Left lung (tissue), 10 donors: ENCODE measurements around the gene GPR15LG. TPM values are rescaled to one million over a fixed set of nuclear protein-coding genes. Genes with fewer than 3 reads are reported as not detected.

Experiments used
- ATAC-seq: fragments of 200-7000 bp; cut with Tn5 transposase; one replicate; pipeline ENCODE4 v1.9.1; 2020; ENCODE audit warnings: moderate library complexity
- DNase-seq, 4 donors: peaks; one replicate each; pipeline ENCODE4 v3.0.0-alpha.2; 2013 to 2020
- H3K27ac ChIP-seq, 2 donors: fragments of 200-600 bp; sonication (generic) in 1 of 2; one replicate each; pipeline versions ENCODE4 v1.5.0 to v1.8.0; 2020 to 2021
- H3K27me3 ChIP-seq, 2 donors: fragments of 200-600 bp; sonication (generic) in 1 of 2; one replicate each; pipeline versions ENCODE4 v1.5.0 to v1.8.0; 2020 to 2021
- H3K36me3 ChIP-seq, 2 donors: fragments of 200-600 bp; sonication (generic) in 1 of 2; one replicate each; pipeline versions ENCODE4 v1.5.0 to v1.8.0; 2020 to 2021
- H3K4me1 ChIP-seq, 2 donors: fragments of 200-600 bp; one replicate each; pipeline ENCODE4 v1.8.0; 2021
- H3K4me3 ChIP-seq, 2 donors: fragments of 200-600 bp; sonication (generic) in 1 of 2; one replicate each; pipeline versions ENCODE4 v1.5.0 to v1.8.0; 2020 to 2021; ENCODE audit warnings: mild to moderate bottlenecking in 1 of 2
- H3K9me3 ChIP-seq, 2 donors: fragments of 200-600 bp; sonication (generic) in 1 of 2; one replicate each; pipeline versions ENCODE4 v1.5.0 to v1.8.0; 2020 to 2021
- intact Hi-C, 2 donors: fragments of 100-400 bp; cut with DNase I; formaldehyde crosslinking; loops; one replicate each; pipeline versions ENCODE4 v1.11.2 to v1.14.2; 2022
- polyA plus RNA-seq, 6 donors: library from polyadenylated mRNA; unstranded; fragments of 120-200 nt; gene quantifications; one replicate each; pipeline ENCODE4 v1.2.1, GENCODE V29; 2013; ENCODE audit not compliant: insufficient read length in 6 of 6
- total RNA-seq, 2 donors: library from RNA; stranded (reverse); fragmentation: NEBNext Ultra II Directional; extraction: Animal tissue kit (Norgen Biotek cat#: 25700); gene quantifications; one replicate each; pipeline ENCODE4 v1.2.1, GENCODE V29; 2021
- TF ChIP-seq, protein P1 (sequence below), 2 donors: fragments of 200-600 bp; sonication (generic) in 1 of 2; IDR thresholded peaks; one replicate each; pipeline versions ENCODE4 v1.5.0 to v1.8.0; 2021; ENCODE audit warnings: antibody characterized with exemption in 2 of 2
- donor health status: DM: no; HTN: yes; CAD: no.
- donor health status: DM: no; HTN: no; CAD: no.

The GPR15LG gene
- total and polyA plus RNA-seq, 8 donors: not detected

DNA sequence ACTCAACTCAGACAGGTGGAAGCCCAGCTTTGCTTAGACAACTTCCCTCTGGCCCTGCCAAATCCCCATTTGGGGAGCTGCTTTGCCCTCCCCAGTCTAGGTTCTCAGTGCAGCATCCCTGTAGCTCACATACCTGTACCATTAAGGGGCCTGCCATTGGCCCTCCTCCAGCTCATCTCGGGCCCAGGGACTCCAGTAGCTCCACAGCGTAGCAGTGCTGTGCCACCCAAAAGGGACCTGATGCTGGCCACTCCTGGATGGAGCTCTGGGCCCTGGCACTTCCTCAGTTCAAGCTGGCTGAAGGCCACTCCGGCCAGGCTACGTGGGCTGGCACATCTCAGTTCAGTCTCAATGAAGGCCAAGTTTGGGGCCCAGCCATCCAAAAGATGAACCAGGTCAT is 60.3 kb downstream of the GPR15LG start:
- DNase-seq (no peak), ATAC-seq (no peak)
- Histone ChIP-seq H3K4me1 (no peaks in the 10 kb centered on the region), H3K36me3 (no peaks in the 10 kb centered on the region), H3K4me3 (no peak overlapping the region), H3K27me3 (peaks cover 0 to 29% of the 10 kb centered on the region in 2 donors), H3K27ac (no peak overlapping the region), H3K9me3 (no peaks in the 10 kb centered on the region)
- intact Hi-C loops: no loop called here
- TF ChIP-seq, protein P1, sequence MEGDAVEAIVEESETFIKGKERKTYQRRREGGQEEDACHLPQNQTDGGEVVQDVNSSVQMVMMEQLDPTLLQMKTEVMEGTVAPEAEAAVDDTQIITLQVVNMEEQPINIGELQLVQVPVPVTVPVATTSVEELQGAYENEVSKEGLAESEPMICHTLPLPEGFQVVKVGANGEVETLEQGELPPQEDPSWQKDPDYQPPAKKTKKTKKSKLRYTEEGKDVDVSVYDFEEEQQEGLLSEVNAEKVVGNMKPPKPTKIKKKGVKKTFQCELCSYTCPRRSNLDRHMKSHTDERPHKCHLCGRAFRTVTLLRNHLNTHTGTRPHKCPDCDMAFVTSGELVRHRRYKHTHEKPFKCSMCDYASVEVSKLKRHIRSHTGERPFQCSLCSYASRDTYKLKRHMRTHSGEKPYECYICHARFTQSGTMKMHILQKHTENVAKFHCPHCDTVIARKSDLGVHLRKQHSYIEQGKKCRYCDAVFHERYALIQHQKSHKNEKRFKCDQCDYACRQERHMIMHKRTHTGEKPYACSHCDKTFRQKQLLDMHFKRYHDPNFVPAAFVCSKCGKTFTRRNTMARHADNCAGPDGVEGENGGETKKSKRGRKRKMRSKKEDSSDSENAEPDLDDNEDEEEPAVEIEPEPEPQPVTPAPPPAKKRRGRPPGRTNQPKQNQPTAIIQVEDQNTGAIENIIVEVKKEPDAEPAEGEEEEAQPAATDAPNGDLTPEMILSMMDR (IDR thresholded peaks at IDR 0.05): no peak

DNA sequence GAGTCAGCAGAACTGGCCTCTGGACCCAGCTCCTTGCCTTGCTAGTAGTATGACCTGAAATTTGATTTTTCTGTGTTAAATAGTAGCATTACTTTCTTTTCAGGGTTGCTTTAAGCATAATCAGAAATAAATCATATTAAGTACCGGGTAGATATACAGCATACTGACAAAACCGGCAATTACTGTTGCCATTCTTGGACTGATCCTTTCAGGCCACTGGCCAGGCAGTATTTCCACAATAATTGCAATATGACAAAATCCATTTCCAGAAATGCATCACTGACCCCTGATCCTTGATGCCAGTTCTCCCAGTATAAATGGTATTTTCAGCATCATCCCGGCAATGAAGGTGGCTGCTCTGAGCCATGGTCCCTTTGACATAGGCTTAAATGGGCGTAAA is 60.9 kb downstream of the GPR15LG start:
- TF ChIP-seq, protein P1 (IDR thresholded peaks at IDR 0.05): no peak
- intact Hi-C loops: no loop called here
- ATAC-seq: no peak

More for the DNA sequence above, 60.9 kb downstream of the GPR15LG start:
- Histone ChIP-seq H3K4me1 (no peaks in the 10 kb centered on the region), H3K27me3 (peaks cover 0 to 29% of the 10 kb centered on the region in 2 donors), H3K36me3 (no peaks in the 10 kb centered on the region), H3K4me3 (no peak overlapping the region), H3K9me3 (no peaks in the 10 kb centered on the region), H3K27ac (no peak overlapping the region)
- DNase-seq: no peak

Other genes with a start within 250 kb of the GPR15LG start
- gene GHITM, start 34.3 kb upstream of the GPR15LG start, total RNA-seq: 100 to 1,000 TPM; 130 to 151 TPM
- gene GHITM, start 34.3 kb upstream of the GPR15LG start, polyA plus RNA-seq: 100 to 1,000 TPM; 104 to 126 (median 117) TPM
- gene CDHR1, start 20.7 kb downstream of the GPR15LG start, total RNA-seq: under 1 TPM; 0.38 to 0.94 TPM
- under 1 TPM; 0.10 to 0.34 (median 0.28) TPM for gene CDHR1, start 20.7 kb downstream of the GPR15LG start, polyA plus RNA-seq
- gene LRIT2, start 51.7 kb downstream of the GPR15LG start, total RNA-seq: not detected
- not detected for gene LRIT2, start 51.7 kb downstream of the GPR15LG start, polyA plus RNA-seq
- not detected for gene LRIT1, start 67.7 kb downstream of the GPR15LG start, total RNA-seq
- gene LRIT1, start 67.7 kb downstream of the GPR15LG start, polyA plus RNA-seq: not detected
- not detected for gene RGR, start 71.3 kb downstream of the GPR15LG start, total RNA-seq
- under 1 TPM in 2 of 6 donors, not detected in 4; 0.26 to 0.27 TPM for gene RGR, start 71.3 kb downstream of the GPR15LG start, polyA plus RNA-seq
- 10 to 100 TPM; 56.5 to 65.5 TPM for gene CCSER2, start 154.8 kb downstream of the GPR15LG start, total RNA-seq
- 10 to 100 TPM; 32.7 to 38.6 (median 36.5) TPM for gene CCSER2, start 154.8 kb downstream of the GPR15LG start, polyA plus RNA-seq